GM12874 (cell line): ENCODE results near the gene KLK6.

Experiments
- TF ChIP-seq, protein P1 (sequence below): IDR thresholded peaks from 2 replicates; pipeline ENCODE4 v1.5.1; 2011; ENCODE audit warnings: low read depth, mild to moderate bottlenecking, control low read depth, low read length, moderate library complexity; ENCODE audit not compliant: insufficient read depth

Gene KLK6

DNA sequence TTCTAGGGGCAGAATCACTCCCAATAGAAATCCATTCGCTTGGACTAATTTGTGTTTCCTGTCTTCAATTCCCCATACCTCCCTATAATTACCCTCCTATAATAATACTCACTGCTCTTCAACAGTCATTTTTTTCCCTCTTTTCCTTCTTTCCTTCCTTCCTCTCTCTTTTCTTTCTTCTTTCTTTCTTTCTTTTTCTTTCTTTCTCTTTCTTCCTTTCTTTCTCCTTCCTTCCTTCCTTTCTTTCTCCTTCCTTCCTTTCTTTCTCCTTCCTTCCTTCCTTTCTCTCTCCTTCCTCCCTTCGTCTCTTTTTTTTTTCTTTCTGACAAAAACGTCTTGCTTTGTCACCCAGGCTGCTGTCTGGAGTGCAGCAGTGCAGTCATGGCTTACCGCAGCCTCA, 24.6 kb downstream of the KLK6 start:
- TF ChIP-seq, protein P1, sequence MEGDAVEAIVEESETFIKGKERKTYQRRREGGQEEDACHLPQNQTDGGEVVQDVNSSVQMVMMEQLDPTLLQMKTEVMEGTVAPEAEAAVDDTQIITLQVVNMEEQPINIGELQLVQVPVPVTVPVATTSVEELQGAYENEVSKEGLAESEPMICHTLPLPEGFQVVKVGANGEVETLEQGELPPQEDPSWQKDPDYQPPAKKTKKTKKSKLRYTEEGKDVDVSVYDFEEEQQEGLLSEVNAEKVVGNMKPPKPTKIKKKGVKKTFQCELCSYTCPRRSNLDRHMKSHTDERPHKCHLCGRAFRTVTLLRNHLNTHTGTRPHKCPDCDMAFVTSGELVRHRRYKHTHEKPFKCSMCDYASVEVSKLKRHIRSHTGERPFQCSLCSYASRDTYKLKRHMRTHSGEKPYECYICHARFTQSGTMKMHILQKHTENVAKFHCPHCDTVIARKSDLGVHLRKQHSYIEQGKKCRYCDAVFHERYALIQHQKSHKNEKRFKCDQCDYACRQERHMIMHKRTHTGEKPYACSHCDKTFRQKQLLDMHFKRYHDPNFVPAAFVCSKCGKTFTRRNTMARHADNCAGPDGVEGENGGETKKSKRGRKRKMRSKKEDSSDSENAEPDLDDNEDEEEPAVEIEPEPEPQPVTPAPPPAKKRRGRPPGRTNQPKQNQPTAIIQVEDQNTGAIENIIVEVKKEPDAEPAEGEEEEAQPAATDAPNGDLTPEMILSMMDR, result no peak

DNA sequence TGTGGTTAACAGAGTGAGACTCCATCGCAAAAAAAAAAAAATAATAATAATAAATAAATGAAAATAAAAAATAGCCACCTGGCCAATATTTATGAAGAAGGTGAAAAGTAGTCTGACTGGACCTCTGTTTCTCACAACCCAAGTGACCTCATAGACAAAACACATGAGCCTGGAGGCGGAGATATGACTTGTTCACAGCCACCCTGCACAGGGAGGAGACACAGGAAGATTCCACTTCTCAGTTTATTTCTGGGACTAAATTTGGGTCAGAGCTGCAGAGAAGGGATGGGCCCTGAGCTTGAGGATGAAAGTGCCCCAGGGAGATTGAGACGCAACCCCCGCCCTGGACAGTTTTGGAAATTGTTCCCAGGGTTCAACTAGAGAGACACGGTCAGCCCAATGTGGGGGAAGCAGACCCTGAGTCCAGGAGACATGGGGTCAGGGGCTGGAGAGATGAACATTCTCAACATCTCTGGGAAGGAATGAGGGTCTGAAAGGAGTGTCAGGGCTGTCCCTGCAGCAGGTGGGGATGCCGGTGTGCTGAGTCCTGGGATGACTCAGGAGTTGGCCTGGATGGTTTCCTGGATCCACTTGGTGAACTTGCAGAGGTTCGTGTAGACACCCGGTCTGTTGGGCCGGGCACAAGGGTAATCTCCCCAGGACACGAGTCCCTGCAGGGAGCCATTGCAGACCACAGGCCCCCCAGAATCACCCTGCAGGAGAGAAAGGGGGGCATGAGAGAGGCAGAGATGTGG, 26.1 kb downstream of the KLK6 start:
- TF ChIP-seq, protein P1, result no peak

DNA sequence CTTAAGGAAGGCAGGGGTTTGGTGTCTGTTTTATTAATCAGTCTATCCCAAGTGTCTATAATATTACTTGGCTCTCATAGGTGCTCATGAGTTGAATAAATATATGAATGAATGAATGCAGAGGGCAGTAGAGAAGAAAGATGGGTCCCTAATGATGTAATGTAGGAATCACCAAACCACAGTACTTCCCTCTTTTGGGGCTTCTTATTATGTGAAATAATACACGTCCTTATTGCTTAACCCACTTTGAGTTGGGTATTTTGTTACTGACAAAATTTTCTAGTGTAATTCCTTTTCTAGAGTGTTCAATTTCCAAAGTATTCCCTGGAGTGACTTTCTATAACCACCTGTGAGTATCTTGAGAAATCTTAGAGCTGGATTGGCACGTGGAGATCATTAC, 29.8 kb downstream of the KLK6 start:
- TF ChIP-seq, protein P1, result no peak

DNA sequence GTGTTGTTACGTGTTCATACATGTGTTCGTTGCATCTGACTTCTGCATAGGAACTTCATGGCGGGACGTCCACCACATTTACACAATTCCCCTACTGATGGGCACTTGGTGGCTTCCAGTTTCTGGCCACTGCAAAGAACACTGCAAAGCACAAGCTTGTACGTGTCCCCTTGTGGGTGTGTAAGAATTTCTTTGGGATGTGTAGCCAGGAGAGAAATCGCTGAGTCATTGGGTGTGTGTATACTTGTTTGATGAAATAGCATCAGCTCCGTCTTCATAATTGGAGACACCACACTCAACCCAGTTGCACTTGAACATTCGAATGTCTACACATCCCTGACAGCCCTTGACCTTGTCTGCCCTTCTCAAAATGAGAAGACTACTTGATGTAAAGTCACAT, 35.8 kb downstream of the KLK6 start:
- TF ChIP-seq, protein P1, result no peak

DNA sequence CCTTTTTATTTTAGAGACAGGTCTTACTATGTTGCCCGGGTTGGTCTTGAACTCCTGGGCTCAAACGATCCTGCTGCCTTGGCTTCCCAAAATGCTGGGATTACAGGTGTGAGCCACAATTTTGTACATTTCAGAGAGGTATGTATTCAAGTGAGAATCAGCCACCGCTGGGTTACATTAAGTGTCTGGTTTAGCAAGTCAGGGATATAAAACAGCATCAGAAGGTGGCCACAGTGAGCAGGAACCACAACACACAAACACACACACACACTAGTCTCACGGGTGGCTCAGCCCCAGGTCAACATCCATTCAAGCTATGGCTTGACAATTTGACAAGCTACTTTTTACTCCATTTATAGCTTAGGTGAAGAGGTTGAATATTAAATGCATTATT, 36.7 kb downstream of the KLK6 start:
- TF ChIP-seq, protein P1, result no peak

DNA sequence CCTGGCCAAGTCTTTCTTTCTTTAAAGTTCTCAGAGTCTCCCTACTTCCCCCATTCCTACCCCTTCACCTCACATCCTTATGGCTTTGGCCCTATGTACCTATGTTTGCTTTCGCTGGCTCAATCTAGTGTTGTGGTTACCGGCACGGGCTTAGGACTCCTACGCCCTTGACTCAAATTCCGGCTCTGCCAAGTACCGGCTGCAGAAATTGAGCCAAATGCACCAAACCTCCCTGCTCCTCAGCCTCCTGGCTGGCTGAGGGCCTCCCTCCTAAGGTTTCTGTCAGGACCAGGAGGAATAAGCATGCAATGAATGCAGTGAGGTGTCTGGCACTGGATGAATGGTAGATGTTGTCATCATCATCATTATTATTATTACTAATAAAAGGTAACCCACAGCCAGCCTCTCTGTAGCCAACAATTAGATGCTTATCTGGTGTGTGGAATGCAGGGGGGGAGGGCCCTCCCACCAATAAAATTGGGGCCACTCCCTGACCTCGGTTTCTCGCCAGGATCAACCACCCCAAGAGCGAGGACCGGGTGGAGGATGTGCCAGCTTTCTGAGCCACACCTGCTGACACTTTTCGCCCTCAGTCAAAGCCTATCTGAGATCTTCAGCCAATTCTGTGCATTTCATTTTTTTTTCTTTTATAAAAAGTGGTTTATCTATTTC, 37.2 kb downstream of the KLK6 start:
- TF ChIP-seq, protein P1, result no peak

DNA sequence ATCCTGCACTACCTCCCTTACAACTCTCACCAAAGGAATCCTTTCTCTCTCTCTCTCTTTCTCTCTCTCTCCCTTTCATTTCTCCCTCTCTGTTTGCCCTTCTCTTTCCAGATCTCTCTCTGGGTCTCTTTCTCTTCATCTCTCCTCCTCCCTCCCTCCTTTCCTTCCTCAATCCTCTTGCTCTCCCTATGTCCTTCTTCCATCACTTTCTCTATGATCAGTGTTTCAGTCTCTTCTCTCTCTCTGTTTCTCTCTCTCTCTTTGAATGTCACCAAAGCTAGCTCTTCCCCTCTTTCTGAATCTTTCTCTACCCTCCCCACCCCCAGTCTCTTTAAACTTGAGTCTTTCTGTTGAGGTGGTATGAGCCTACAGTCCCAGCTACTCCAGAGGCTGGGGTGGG, 38.4 kb downstream of the KLK6 start:
- TF ChIP-seq, protein P1, result no peak
